Hematopoietic multipotent progenitor cell treated with erythropoietin and hydrocortisone succinate and interleukin-3 and kit ligand, for 6 days (in vitro differentiated cells): ENCODE results near the gene TBX4.
"Not testable (repeated sequence)": the region's sequence is repeated elsewhere in the genome, so short reads cannot be mapped to it uniquely, and the experiment has no call there.

ENCODE experiments used
- DNase-seq: peaks from one replicate; pipeline ENCODE4 v3.0.0-alpha.2; 2015

TBX4 gene

DNA sequence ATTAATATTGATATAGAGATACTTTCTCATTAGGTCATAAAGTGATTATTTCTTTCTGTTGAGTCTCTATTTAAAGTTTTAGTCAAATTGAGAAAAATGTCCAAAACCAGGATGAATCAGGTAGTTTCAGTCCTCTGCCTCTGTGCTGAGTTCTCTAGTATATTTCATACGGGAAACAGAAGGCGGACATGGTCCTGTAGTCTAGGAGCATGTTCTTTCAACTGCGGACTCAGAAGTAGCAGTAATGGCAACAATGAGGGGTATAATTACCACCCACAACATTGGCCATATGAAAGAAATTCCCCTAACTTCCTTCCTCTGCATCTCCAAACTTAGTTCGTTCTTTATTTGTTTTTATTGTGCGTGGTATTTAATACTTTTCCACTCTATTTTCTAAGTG lies 50.1 kb downstream of the TBX4 start:
- DNase-seq: no peak

- DNase-seq: no peak
Measured at GRCh38 chr17:61503961-61504360, 51.7 kb downstream of the TBX4 start.

DNA sequence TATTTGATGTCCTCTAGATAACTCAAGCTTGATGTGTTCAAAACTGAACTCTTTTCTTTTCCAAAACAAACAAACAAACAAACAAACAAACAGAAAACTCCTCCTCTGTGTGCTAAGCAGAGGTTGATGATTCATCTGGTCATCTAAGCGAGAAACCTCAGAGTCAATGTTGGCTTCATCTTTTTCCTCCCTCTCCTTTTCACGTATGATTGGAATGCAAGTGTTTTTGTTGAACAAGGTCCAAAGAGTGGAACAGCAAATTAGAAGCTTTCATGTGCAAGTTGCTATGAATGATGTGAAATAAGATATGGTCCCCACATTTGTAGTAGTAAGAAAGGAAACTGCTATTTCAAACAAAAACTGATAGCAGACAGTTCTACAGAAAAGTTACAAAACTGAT lies 52.5 kb downstream of the TBX4 start:
- DNase-seq: no peak

GRCh38 chr17:61505846-61506627 lies 53.8 kb downstream of the TBX4 start:
- no peak for DNase-seq

GRCh38 chr17:61507383-61508066 lies 55.3 kb downstream of the TBX4 start:
- no peak for DNase-seq

GRCh38 chr17:61508912-61509311 lies 56.7 kb downstream of the TBX4 start:
- DNase-seq: no peak

DNA sequence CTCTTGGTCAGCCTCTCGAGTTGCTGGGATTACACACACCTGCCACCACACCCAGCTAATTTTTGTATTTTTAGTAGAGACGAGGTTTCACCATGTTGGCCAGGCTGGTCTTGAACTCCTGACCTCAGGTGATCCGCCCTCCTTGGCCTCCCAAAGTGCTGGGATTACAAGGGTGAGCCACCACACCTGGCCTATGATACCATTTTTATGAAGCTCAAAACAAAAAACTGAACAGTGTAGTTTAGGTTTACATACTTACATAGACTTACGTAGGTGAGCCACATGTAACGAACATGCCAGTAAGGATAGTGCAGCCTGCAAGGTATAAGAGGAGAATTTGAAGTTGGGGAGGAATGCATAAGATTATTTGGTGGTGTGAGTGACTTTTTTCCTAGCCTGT lies 57.2 kb downstream of the TBX4 start:
- DNase-seq: not testable (repeated sequence)

DNA sequence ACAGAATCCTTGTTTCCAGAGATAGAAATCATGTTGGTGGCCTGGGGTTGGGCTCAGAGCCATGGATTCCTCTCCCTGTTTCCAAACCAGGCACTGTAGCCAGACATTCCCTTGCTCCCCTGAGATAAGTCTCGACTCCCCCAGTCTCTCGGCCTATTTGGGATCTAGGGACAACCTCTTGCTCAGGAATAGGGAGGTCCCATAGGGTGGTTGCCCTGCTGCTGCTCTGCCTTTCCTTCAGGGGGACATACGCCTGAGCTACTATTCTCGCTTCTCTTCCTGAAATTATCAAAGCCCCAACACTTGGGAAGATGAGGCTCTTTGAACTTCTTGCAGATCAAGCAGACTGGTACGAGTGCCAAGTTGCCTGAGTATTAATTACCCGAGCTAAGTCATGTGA lies 58.0 kb downstream of the TBX4 start:
- no peak for DNase-seq

- DNase-seq: no peak
Measured at GRCh38 chr17:61510991-61511390, 58.8 kb downstream of the TBX4 start.

DNA sequence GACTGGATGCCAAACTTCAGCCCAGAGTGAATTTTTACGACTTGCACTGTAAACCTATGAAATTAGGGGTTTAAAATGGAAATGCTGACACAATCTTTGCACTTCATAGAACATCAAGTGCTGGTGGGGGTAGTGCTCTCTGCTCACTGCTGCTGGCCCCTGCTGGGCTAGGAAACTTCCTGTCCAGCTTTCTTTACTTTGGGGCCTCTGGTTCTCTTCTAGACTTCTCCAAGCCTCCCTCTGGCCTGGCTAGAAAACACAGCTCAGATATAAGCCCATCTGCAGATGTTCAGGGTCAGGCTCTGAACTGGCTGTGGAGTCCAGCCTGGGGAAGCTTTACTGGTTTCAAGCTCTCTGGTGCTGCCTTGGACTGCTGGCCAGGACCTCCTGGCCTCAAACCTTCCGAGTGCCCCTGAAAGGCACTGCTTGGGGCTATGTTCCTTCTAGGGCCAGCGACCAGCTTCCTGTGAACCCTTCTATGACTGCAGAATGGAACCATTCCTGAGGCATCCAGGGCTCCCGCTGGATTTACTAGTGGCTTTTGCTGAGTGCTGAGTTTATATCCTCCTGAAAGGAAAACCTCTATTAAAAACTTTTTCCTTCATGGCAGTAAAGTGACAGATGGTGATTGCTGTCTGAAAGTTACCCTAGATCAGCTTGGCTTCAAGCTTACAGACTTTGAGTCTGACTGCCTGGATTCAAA lies 59.4 kb downstream of the TBX4 start:
- DNase-seq: no peak

DNA sequence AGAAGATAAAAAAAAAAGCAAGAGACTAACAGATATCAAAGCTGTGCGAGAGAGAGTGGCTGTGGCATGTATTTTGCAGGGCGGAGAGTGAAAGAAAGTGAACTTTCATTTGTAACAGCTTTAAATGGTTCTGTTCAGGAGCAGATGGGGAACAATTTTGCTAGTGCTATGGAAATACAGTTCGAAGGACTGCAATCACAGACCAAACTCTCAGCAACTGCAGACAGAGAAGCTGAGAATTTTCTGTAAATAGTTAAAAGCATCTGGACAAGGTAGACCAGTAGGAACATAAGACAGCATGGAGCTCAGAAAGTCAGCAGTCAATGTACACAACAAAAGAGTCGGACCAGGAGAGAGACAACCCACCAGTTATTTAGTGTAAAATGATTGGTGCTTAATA lies 62.3 kb downstream of the TBX4 start:
- DNase-seq: no peak

- no peak for DNase-seq
Measured at GRCh38 chr17:61517265-61517664, 65.0 kb downstream of the TBX4 start.

DNA sequence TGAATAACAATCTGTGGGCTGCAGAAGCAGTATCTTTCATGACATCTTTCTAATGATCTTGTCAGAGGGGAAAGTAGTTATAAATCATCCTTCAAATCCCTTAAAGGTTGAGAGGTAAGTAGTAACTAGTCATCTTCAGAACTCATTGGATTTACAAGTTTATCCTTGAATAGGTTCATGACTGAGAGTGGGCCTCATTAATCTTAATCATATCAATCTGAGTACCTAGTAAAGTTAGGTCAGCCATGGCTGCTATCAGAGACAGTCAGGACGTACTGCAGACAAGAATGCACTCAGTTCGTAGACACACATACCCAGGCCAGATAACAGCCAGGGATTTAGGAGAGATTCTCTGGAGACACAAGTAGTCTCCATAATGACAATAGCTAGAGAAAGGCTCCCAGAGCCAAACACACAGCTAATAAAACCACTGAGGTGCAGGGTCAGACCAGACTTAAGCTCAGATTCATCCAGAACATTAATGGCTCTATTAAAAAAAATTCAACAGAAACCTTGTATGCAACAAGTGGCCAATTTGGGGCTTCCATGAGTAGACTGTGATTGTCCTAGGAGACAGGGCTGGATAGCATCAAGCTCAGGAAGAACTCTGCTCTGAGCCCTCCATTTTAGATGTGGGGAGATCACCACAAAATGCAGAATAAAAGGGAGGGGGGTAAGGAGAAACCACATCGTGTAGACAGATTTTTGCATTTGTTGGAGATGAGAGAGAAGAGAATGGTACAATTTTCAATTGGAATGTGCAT lies 65.8 kb downstream of the TBX4 start:
- DNase-seq: no peak

GRCh38 chr17:61519139-61519538 lies 66.9 kb downstream of the TBX4 start:
- DNase-seq: no peak

DNA sequence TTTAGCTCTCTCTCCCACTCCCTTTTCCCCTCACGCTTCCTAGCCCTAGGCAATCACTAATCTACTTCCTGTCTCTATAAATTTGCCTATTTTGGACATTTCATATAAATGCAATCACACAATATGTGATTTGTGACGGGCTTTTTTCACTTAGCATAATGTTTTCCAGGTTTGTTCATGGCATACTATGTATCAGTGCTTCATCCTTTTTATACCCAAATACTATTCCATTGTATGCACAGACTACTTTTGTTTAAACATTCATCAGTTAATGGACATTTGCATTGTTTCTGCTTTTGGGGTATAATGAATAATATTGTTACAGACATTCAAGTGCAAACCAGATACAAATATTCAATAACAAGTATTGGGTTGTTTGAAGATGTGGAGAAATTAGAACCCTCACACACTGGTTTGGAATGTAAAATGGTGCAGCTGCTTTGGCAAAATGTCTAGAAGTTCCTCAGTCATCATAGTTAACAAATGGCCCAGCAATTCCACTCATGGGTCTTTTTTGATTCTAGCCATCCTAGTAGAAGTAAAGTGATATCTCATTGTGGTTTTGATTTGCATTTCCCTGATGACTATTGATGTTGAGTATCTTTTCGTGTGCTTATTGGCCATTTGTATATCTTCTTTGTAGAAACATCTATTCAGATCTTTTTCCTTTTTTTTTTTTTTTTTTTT lies 67.7 kb downstream of the TBX4 start:
- DNase-seq: no peak

- DNase-seq: no peak
Measured at GRCh38 chr17:61520897-61521296, 68.7 kb downstream of the TBX4 start.

DNA sequence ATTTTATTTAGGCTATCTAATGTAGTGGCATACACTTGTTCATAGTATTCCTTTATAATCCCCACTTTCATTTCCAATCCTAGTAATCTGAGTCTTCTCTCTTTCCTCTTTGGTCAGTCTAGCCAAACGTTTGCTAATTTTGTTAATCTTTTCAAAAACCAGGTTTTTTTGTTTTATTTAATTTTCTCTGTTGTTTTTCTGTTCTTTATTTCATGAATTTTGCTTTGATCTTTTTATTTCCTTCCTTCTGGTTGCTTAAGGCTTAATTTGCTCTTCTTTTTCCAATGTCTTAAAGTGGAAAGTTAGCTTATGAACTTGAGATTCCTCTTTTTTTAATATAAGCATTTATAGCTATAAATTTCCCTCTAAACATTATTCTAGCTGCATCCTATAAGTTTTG lies 69.9 kb downstream of the TBX4 start:
- DNase-seq: no peak

DNA sequence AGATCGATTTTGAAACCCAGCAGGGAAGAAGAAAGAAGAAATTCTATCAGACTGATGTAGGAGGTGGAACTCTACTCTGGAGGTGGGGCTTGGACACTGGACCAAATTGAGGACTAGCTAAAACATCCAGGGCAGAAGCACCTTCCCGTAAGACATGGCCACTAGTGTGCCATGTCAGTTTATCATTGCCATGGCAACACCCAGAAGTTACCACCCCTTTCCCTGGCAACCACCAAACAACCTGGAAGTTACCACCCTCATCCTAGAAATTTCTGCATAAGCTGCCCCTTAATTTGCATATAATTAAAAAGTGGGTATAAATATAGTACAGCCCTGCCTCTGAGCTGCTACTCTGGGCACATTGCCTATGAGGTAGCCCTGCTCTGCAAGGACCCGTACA lies 72.1 kb downstream of the TBX4 start:
- DNase-seq: no peak

DNA sequence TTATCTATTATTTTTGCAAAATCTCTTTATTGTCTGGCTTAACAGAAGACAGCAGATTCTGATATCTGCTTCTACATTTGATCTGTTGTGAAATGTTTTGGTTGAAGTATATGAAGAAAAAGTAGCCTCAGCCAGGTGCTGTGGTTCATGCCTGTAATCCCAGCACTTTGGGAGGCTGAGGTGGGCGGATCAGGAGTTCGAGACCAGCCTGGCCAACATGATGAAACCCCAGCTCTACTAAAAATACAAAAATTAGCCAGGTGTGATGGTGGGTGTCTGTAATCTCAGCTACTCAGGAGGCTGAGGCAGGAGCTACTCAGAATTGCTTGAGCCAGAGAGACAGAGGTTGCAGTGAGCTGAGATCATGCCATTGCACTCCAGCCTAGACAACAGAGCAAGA lies 75.2 kb downstream of the TBX4 start:
- not testable (repeated sequence) for DNase-seq

DNA sequence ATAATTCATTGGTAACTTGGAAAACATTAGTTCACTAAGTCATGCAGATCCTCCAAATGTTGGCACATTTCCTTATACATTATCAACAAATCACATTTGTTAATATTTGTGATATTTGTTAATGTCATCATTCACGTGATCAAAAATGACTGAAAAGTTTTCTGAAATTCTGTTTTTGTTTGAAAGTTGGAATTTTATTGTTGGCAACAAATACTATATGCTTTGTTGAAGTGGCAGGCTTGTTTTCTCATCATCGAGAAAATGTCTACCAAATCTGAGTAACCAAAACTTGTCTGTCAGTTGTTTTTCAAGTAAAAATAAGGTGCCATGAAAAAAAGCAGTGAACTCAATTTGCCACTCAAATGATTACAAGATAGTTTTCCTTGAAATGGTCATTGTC lies 75.9 kb downstream of the TBX4 start:
- DNase-seq: no peak

DNA sequence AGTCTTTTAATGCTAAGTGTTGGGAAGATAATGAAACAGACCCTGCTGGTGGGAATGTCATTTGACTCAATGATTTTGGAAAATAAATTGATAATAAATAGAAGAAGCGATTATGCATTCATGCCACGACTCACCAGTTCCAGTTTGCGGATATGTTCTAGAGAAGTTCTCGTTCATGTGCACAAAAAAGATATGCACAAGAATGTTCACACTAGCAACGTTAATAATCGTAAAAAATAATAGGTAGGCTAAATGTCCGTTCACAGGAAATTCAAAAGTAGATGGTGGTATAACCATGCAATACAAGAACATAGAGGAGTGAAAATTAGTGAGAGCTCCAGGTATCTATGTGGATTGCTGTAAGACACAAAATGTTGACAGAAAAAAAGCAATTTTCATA lies 79.0 kb downstream of the TBX4 start:
- DNase-seq: no peak

- no peak for DNase-seq
Measured at GRCh38 chr17:61532826-61533225, 80.6 kb downstream of the TBX4 start.

- no peak for DNase-seq
Measured at GRCh38 chr17:61533797-61534196, 81.6 kb downstream of the TBX4 start.
